GM12878 (cell line): ENCODE measurements around the gene UBE2L6. TPM values are rescaled to one million over a fixed set of nuclear protein-coding genes. Genes with fewer than 3 reads are reported as not detected.

Experiments
- CHD1 ChIP-seq: IDR thresholded peaks from 2 replicates; pipeline ENCODE4 v1.6.1; 2012; ENCODE audit warnings: low read depth, low read length, improper control_type of control experiment
- GATAD2B ChIP-seq: fragments of 450-650 bp; conservative IDR thresholded peaks from 2 replicates; pipeline ENCODE4 v1.6.1; 2017; ENCODE audit warnings: low read depth, mild to moderate bottlenecking, moderate library complexity
- HDAC2 ChIP-seq: fragments of 200-600 bp; sonication (generic); IDR thresholded peaks from 2 replicates; pipeline ENCODE4 v1.6.1; 2017
- JUND ChIP-seq: IDR thresholded peaks from 2 replicates; pipeline ENCODE4 v1.6.1; 2012; ENCODE audit warnings: low read depth, mild to moderate bottlenecking, low read length, improper control_type of control experiment, moderate library complexity
- MEF2A ChIP-seq: IDR thresholded peaks from 2 replicates; pipeline ENCODE4 v1.6.1; 2011; ENCODE audit warnings: low read depth, mild to moderate bottlenecking, low read length, moderate library complexity; ENCODE audit not compliant: insufficient read depth
- NBN ChIP-seq: fragments of 450-650 bp; IDR thresholded peaks from 2 replicates; pipeline ENCODE4 v1.6.1; 2016
- RB1 ChIP-seq: fragments of 450-650 bp; formaldehyde crosslinking; IDR thresholded peaks from 2 replicates; pipeline ENCODE4 v1.6.1; 2017; ENCODE audit warnings: mild to moderate bottlenecking, borderline replicate concordance
- polyA plus RNA-seq, 11 experiments: library from polyadenylated mRNA; depleted of rRNA in 4 of 11; unstranded in 6 of 11; stranded (reverse) in 5 of 11; fragments of >200 nt; fragmentation: Nextera tagmentation in 4 of 11; fragmentation: Illumina TruSeq in 1 of 11; extraction: Ambion mirVana in 4 of 11; extraction: Trizol in 1 of 11; gene quantifications; 1 replicate in 1 of 11; 2 replicates in 10 of 11; pipeline versions ENCODE4 v1.2.1 to v1.2.3, GENCODE V29; 2011 to 2016; ENCODE audit warnings: inconsistent platforms in 2 of 11, missing spikeins in 2 of 11, low read depth in 1 of 11
- total RNA-seq, 4 experiments: library from RNA; depleted of rRNA in 3 of 4; stranded (reverse); fragments of >200 nt in 3 of 4; fragmentation: Illumina TruSeq in 1 of 4; extraction: Trizol in 1 of 4; gene quantifications; 2 replicates each; pipeline versions ENCODE4 v1.2.1 to v1.2.3, GENCODE V29; 2013 to 2021
- TF ChIP-seq, protein P1 (sequence below): fragments of 450-650 bp; conservative IDR thresholded peaks from 2 replicates; pipeline ENCODE4 v1.6.1; 2017; ENCODE audit warnings: mild to moderate bottlenecking, moderate library complexity
- TF ChIP-seq, protein P2 (sequence below): fragments of 450-650 bp; IDR thresholded peaks from 2 replicates; pipeline ENCODE4 v1.6.1; 2016; ENCODE audit warnings: mild to moderate bottlenecking, moderate library complexity, borderline replicate concordance
- TF ChIP-seq, protein P3 (sequence below): IDR thresholded peaks from 2 replicates; pipeline ENCODE4 v1.6.1; 2011; ENCODE audit warnings: borderline replicate concordance, low read depth, mild to moderate bottlenecking, moderate library complexity, mixed read lengths, low read length; ENCODE audit not compliant: insufficient read depth; ENCODE audit errors: extremely low read length

The UBE2L6 gene
- total and polyA plus RNA-seq, 10 of the 15 experiments (the other 5 are each of a cell fraction or from before 2014, with no cell fraction given): 114 to 295 (median 173) TPM

DNA sequence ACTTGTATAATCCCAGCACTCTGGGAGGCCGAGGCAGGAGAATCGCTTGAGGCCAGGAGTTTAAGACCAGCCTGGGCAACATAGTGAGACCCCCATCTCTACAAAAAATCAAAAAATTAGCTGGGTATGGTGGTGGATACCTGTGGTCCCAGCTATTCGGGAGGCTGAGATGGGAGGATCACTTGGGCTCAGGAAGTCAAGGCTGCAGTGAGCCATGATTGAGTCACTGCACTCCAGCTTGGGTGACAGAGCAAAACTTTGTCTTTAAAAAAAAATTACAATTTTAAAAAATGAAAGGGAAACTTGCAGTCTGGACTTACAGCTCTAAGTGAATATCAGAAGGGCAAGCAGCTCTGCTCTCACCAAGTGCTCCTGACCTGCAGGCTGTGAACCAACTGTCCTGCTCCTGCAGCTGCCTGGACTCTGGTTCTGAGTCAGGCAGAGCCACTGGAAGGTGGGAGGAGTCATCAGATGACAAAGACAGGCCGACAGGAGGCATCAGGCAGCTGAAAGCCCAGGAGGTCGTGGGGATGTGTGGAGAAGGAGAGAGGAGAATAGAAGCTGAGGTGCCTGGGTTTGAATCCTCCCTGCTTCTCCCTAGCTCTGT, 20.5 kb downstream of the UBE2L6 start (continued):
- TF ChIP-seq, protein P1, sequence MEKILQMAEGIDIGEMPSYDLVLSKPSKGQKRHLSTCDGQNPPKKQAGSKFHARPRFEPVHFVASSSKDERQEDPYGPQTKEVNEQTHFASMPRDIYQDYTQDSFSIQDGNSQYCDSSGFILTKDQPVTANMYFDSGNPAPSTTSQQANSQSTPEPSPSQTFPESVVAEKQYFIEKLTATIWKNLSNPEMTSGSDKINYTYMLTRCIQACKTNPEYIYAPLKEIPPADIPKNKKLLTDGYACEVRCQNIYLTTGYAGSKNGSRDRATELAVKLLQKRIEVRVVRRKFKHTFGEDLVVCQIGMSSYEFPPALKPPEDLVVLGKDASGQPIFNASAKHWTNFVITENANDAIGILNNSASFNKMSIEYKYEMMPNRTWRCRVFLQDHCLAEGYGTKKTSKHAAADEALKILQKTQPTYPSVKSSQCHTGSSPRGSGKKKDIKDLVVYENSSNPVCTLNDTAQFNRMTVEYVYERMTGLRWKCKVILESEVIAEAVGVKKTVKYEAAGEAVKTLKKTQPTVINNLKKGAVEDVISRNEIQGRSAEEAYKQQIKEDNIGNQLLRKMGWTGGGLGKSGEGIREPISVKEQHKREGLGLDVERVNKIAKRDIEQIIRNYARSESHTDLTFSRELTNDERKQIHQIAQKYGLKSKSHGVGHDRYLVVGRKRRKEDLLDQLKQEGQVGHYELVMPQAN: no peak
- TF ChIP-seq, protein P2, sequence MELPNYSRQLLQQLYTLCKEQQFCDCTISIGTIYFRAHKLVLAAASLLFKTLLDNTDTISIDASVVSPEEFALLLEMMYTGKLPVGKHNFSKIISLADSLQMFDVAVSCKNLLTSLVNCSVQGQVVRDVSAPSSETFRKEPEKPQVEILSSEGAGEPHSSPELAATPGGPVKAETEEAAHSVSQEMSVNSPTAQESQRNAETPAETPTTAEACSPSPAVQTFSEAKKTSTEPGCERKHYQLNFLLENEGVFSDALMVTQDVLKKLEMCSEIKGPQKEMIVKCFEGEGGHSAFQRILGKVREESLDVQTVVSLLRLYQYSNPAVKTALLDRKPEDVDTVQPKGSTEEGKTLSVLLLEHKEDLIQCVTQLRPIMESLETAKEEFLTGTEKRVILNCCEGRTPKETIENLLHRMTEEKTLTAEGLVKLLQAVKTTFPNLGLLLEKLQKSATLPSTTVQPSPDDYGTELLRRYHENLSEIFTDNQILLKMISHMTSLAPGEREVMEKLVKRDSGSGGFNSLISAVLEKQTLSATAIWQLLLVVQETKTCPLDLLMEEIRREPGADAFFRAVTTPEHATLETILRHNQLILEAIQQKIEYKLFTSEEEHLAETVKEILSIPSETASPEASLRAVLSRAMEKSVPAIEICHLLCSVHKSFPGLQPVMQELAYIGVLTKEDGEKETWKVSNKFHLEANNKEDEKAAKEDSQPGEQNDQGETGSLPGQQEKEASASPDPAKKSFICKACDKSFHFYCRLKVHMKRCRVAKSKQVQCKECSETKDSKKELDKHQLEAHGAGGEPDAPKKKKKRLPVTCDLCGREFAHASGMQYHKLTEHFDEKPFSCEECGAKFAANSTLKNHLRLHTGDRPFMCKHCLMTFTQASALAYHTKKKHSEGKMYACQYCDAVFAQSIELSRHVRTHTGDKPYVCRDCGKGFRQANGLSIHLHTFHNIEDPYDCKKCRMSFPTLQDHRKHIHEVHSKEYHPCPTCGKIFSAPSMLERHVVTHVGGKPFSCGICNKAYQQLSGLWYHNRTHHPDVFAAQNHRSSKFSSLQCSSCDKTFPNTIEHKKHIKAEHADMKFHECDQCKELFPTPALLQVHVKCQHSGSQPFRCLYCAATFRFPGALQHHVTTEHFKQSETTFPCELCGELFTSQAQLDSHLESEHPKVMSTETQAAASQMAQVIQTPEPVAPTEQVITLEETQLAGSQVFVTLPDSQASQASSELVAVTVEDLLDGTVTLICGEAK: no peak
- TF ChIP-seq JUND (peak; percentile 53; the same call in 1 of the 2 replicates), CHD1 (no peak), MEF2A (no peak), NBN (no peak), RB1 (no peak), HDAC2 (no peak), GATAD2B (no peak)
- TF ChIP-seq, protein P3, sequence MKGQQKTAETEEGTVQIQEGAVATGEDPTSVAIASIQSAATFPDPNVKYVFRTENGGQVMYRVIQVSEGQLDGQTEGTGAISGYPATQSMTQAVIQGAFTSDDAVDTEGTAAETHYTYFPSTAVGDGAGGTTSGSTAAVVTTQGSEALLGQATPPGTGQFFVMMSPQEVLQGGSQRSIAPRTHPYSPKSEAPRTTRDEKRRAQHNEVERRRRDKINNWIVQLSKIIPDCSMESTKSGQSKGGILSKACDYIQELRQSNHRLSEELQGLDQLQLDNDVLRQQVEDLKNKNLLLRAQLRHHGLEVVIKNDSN: no peak
